C4-2B (cell line): Measurements from ENCODE around the gene SLC12A4.

Experiments
- CTCF ChIP-seq: fragments of 450-650 bp; conservative IDR thresholded peaks from 2 replicates; pipeline ENCODE4 v1.5.1; 2017; ENCODE audit warnings: mild to moderate bottlenecking
- ZFX ChIP-seq: fragments of 450-650 bp; IDR thresholded peaks from 2 replicates; pipeline ENCODE4 v1.6.1; 2017

- TF ChIP-seq CTCF = no peak
- TF ChIP-seq ZFX = no peak
These were observed 71.2 kb downstream of the SLC12A4 start for GRCh38 chr16:67897231-67897630.
